Central memory CD4-positive, alpha-beta T cell (primary cell): ENCODE data around the gene GAS2L1.
"Not testable (repeated sequence)": the region's sequence is repeated elsewhere in the genome, so short reads cannot be mapped to it uniquely, and the experiment has no call there.

Experiments used
- DNase-seq: peaks from one replicate; pipeline ENCODE4 v3.0.0; 2022

GAS2L1 gene

GRCh38 chr22:29344137-29344536 is 37.7 kb downstream of the GAS2L1 start:
- no peak for DNase-seq

- DNase-seq = not testable (repeated sequence)
These were observed 38.4 kb downstream of the GAS2L1 start for GRCh38 chr22:29344889-29345288.

- DNase-seq = no peak
These were observed 39.5 kb downstream of the GAS2L1 start for GRCh38 chr22:29345932-29346331.

GRCh38 chr22:29346659-29347058 is 40.2 kb downstream of the GAS2L1 start:
- no peak for DNase-seq

- no peak for DNase-seq
These were observed 41.6 kb downstream of the GAS2L1 start for GRCh38 chr22:29348041-29348440.

GRCh38 chr22:29348956-29349355 is 42.5 kb downstream of the GAS2L1 start:
- no peak for DNase-seq

GRCh38 chr22:29351042-29351441 is 44.6 kb downstream of the GAS2L1 start:
- no peak for DNase-seq

- DNase-seq = no peak
These were observed 45.4 kb downstream of the GAS2L1 start for GRCh38 chr22:29351891-29352290.

- no peak for DNase-seq
These were observed 46.3 kb downstream of the GAS2L1 start for GRCh38 chr22:29352778-29353177.

- no peak for DNase-seq
These were observed 46.8 kb downstream of the GAS2L1 start for GRCh38 chr22:29353286-29353685.

- DNase-seq = no peak
These were observed 47.4 kb downstream of the GAS2L1 start for GRCh38 chr22:29353860-29354259.

GRCh38 chr22:29357193-29357890 is 50.9 kb downstream of the GAS2L1 start:
- not testable (repeated sequence) for DNase-seq

GRCh38 chr22:29359469-29359868 is 53.0 kb downstream of the GAS2L1 start:
- DNase-seq = no peak
